B cell (primary cell): ENCODE measurements around the gene OR6K6.

Source experiments
- CTCF ChIP-seq: fragments of 200-600 bp; IDR thresholded peaks from one replicate; pipeline ENCODE4 v1.8.0; 2022; ENCODE audit warnings: antibody characterized with exemption, mild to moderate bottlenecking
- EZH2 ChIP-seq: IDR thresholded peaks from 2 replicates; pipeline ENCODE4 v1.6.1; 2012; ENCODE audit warnings: borderline replicate concordance, low read depth, mild to moderate bottlenecking, moderate library complexity, low read length; ENCODE audit not compliant: insufficient read depth, poor library complexity, severe bottlenecking

GRCh38 chr1:158771950-158772866, 17.7 kb downstream of the OR6K6 start, which contains the start of gene OR6N1:
- TF ChIP-seq EZH2 (no peak), CTCF (no peak)
